Upper lobe of left lung (tissue), 4 donors: ENCODE measurements around the gene CRISP1.
"Not testable (repeated sequence)": the region's sequence is repeated elsewhere in the genome, so short reads cannot be mapped to it uniquely, and the experiment has no call there.

ENCODE experiments used
- CTCF ChIP-seq, 6 experiments: fragments of 450-650 bp in 4 of 6; fragments of 200-600 bp in 2 of 6; sonication (generic) in 2 of 6; IDR thresholded peaks; one replicate each; pipeline ENCODE4 v1.5.1; 2016 to 2019; ENCODE audit warnings: antibody characterized with exemption in 6 of 6
- EP300 ChIP-seq, 4 donors: sonication (generic); formaldehyde crosslinking; IDR thresholded peaks; one replicate each; pipeline ENCODE4 v1.5.1; 2017; ENCODE audit warnings: antibody characterized with exemption in 4 of 4, control low read depth in 2 of 4

DNA sequence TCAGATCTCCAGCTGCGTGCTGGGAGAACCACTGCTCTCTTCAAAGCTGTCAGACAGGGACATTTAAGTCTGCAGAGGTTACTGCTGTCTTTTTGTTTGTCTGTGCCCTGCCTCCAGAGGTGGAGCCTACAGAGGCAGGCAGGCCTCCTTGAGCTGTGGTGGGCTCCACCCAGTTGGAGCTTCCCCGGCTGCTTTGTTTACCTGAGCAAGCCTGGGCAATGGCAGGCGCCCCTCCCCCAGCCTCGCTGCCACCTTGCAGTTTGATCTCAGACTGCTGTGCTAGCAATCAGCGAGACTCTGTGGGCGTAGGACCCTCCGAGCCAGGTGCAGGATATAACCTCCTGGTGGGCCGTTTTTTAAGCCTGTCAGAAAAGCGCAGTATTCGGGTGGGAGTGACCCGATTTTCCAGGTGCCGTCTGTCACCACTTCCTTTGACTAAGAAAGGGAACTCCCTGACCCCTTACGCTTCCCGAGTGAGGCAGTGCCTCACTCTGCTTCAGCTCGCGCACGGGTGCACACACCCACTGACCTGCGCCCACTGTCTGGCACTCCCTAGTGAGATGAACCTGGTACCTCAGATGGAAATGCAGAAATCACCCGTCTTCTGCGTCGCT lies 69.4 kb downstream of the CRISP1 start:
- not testable (repeated sequence) for TF ChIP-seq CTCF, EP300 (IDR thresholded peaks at IDR 0.05)
